Upper lobe of left lung (tissue), 4 donors: ENCODE results near the gene ACTC1.

Experiments
- EP300 ChIP-seq, 4 donors: sonication (generic); formaldehyde crosslinking; IDR thresholded peaks; one replicate each; pipeline ENCODE4 v1.5.1; 2017; ENCODE audit warnings: antibody characterized with exemption in 4 of 4, control low read depth in 2 of 4
- POLR2A ChIP-seq, 4 donors: fragments of 450-650 bp; IDR thresholded peaks; one replicate each; pipeline ENCODE4 v1.5.1; 2016 to 2017; ENCODE audit warnings: antibody characterized with exemption in 4 of 4, mild to moderate bottlenecking in 2 of 4
- POLR2AphosphoS5 ChIP-seq, 2 donors: sonication (generic); formaldehyde crosslinking; IDR thresholded peaks; one replicate each; pipeline ENCODE4 v1.5.1; 2017; ENCODE audit warnings: antibody characterized with exemption in 2 of 2
- TF ChIP-seq, protein P1 (sequence below), 6 experiments: fragments of 450-650 bp in 4 of 6; fragments of 200-600 bp in 2 of 6; sonication (generic) in 2 of 6; IDR thresholded peaks; one replicate each; pipeline ENCODE4 v1.5.1; 2016 to 2019; ENCODE audit warnings: antibody characterized with exemption in 6 of 6

DNA sequence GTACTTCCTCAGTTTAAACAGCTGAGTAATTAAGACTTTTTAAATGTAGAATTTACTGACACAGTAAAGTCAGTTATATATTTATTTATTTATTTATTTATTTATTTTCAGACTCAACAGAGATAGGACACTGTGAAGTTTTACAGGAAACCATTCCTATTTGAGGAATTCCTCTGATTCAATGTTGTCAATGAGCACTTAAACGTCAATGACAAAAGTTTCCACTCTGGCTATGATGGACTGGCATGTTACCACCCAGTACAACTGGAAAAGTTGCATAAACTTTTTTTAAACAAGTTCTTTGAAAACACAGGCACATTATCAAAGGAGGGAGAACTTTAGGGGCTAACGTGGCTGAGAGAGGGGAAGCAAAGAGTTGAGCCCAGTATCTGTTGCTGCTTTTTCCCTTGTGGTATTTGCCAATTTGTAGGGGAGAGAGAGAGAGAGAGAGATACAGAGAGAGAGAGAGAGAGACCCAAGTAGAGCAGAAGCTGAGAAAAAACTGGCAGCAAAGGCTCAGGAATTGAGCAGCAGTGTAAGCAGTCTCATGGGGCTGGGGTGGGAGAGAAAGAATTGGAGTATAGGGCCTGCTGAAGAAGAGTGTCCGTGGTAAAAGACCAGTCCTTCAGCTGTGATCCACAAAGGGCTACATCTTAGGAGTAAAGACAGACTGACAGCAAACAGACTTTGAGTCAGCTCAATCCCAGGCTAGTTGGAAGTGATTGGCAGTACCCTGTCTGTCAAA, 18.3 kb upstream of the ACTC1 start:
- TF ChIP-seq EP300 (IDR thresholded peaks at IDR 0.05) (no peak), POLR2AphosphoS5 (IDR thresholded peaks at IDR 0.05) (no peak), POLR2A (IDR thresholded peaks at IDR 0.05) (no peak)
- TF ChIP-seq, protein P1, sequence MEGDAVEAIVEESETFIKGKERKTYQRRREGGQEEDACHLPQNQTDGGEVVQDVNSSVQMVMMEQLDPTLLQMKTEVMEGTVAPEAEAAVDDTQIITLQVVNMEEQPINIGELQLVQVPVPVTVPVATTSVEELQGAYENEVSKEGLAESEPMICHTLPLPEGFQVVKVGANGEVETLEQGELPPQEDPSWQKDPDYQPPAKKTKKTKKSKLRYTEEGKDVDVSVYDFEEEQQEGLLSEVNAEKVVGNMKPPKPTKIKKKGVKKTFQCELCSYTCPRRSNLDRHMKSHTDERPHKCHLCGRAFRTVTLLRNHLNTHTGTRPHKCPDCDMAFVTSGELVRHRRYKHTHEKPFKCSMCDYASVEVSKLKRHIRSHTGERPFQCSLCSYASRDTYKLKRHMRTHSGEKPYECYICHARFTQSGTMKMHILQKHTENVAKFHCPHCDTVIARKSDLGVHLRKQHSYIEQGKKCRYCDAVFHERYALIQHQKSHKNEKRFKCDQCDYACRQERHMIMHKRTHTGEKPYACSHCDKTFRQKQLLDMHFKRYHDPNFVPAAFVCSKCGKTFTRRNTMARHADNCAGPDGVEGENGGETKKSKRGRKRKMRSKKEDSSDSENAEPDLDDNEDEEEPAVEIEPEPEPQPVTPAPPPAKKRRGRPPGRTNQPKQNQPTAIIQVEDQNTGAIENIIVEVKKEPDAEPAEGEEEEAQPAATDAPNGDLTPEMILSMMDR (IDR thresholded peaks at IDR 0.05), result no peak
